ENCODE data around the gene TOMM34. TPM values are rescaled to one million over a fixed set of nuclear protein-coding genes. Genes with fewer than 3 reads are reported as not detected.

Gene TOMM34
- total RNA-seq, 4 donors from 2014 or later = 18.4 to 26.0 (median 23.0) TPM

GRCh38 chr20:44979090-44979621, 19.0 kb upstream of the TOMM34 start:
- WGBS, 2 donors = 70 to 77% methylated on average over 2 of the region's 2 CpGs
- peaks cover 12 to 17% of the 10 kb centered on the region in 2 donors for H3K36me3 ChIP-seq
- no peak for DNase-seq
- no peak overlapping the region for H3K4me3 ChIP-seq (replicated peaks in 1 of 3)
- no peaks in the 10 kb centered on the region for H3K4me1 ChIP-seq
- H3K27ac ChIP-seq = peak overlapping the region in 1 of 3 donors; percentile 36
- intact Hi-C loops (cut with DNase I) = no loop called here
- no peaks in the 10 kb centered on the region for H3K27me3 ChIP-seq
- H3K9me3 ChIP-seq = no peaks in the 10 kb centered on the region
- TF ChIP-seq CTCF (IDR thresholded peaks at IDR 0.05) (no peak), POLR2A (IDR thresholded peaks at IDR 0.05) (no peak)

- TF ChIP-seq CTCF (IDR thresholded peaks at IDR 0.05) (no peak), POLR2A (IDR thresholded peaks at IDR 0.05) (no peak)
- Histone ChIP-seq H3K4me1 (no peaks in the 10 kb centered on the region), H3K27me3 (no peaks in the 10 kb centered on the region), H3K36me3 (peaks cover 13 to 22% of the 10 kb centered on the region in 2 donors), H3K9me3 (no peaks in the 10 kb centered on the region), H3K4me3 (replicated peaks in 1 of 3) (no peak overlapping the region), H3K27ac (no peak overlapping the region)
- 97 to 98% methylated on average over 4 of the region's 4 CpGs for WGBS, 2 donors
- DNase-seq = no peak
- intact Hi-C loops (cut with DNase I) = no loop called here
These were observed 16.5 kb upstream of the TOMM34 start for GRCh38 chr20:44976698-44977097.

DNA sequence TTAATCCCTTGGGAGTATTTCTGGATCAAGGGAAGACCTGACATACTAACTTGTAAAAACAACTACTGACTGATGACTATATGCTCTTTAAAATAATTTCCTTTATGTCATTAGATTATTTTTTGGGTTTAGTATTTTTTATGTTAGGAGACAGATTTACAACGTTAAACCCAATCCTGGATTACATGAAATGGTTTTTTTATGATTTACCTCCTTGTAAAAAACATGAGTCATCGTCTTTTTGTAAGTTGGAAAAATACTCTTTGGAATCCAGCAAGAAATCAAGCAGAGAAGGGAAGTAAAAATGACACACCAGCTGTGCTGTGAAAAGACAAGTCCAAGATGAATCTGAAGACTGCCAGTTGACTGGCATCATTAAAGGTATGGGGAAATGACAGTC, 12.9 kb upstream of the TOMM34 start:
- no peaks in the 10 kb centered on the region for H3K9me3 ChIP-seq
- no peak overlapping the region for H3K27ac ChIP-seq
- WGBS, 2 donors = 91 to 94% methylated on average over 2 of the region's 2 CpGs
- intact Hi-C loops (cut with DNase I) = no loop called here
- H3K4me3 ChIP-seq (replicated peaks in 1 of 3) = no peak overlapping the region
- peaks cover 0 to 17% of the 10 kb centered on the region in 2 donors for H3K4me1 ChIP-seq
- H3K27me3 ChIP-seq = no peaks in the 10 kb centered on the region
- H3K36me3 ChIP-seq = peaks cover 13 to 16% of the 10 kb centered on the region in 2 donors
- DNase-seq = no peak
- TF ChIP-seq CTCF (IDR thresholded peaks at IDR 0.05) (no peak), POLR2A (IDR thresholded peaks at IDR 0.05) (no peak)

DNA sequence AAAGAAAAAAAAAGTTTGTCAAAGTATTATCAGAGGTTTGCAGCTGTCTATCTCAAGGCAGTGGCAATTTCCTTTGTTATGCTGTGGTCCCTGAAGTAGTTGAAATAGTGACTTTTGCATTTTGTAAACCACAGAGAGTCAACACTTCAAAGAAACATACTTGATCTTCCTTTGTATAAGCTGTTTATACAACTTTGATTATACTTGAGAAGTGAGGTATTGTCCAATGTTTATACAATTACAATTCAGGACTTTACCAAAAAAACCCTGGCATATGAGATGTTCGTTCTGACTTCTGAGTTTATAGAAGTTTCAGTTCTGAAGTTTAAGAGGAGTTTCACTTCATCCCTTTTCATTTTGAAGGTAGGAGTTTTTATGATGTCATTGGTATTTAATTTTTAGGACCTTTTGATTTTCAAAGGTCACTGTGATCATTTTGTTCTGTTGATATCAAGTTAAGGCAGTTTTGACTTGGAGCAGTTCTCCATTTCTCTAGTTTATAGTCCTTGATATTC, 10.1 kb upstream of the TOMM34 start:
- WGBS, 2 donors = 15 to 16% methylated on average over 1 of the region's 1 CpG
- Histone ChIP-seq H3K4me1 (peaks cover 9 to 28% of the 10 kb centered on the region in 2 donors), H3K27ac (peak overlapping the region in 1 of 3 donors; percentile 39), H3K27me3 (no peaks in the 10 kb centered on the region), H3K9me3 (no peaks in the 10 kb centered on the region), H3K36me3 (peaks cover 13 to 16% of the 10 kb centered on the region in 2 donors), H3K4me3 (replicated peaks in 1 of 3) (no peak overlapping the region)
- no peak for DNase-seq
- TF ChIP-seq CTCF (IDR thresholded peaks at IDR 0.05) (no peak), POLR2A (IDR thresholded peaks at IDR 0.05) (no peak)
- intact Hi-C loops (cut with DNase I) = no loop called here

GRCh38 chr20:44969300-44969894, 9.2 kb upstream of the TOMM34 start:
- Histone ChIP-seq H3K4me1 (peaks cover 9 to 28% of the 10 kb centered on the region in 2 donors), H3K27me3 (no peaks in the 10 kb centered on the region), H3K4me3 (replicated peaks in 1 of 3) (no peak overlapping the region), H3K27ac (no peak overlapping the region), H3K9me3 (no peaks in the 10 kb centered on the region), H3K36me3 (peaks cover 4 to 12% of the 10 kb centered on the region in 2 donors)
- WGBS, 2 donors = 65 to 66% methylated on average over 3 of the region's 3 CpGs
- TF ChIP-seq POLR2A (IDR thresholded peaks at IDR 0.05) = no peak
- no peak for TF ChIP-seq CTCF (IDR thresholded peaks at IDR 0.05)
- no peak for DNase-seq
- intact Hi-C loops (cut with DNase I) = loop anchor here (5.0 kb wide), 1 partner anchor 1512 kb away; the partner anchor contains the start of gene SRSF6
